Subcutaneous abdominal adipose tissue (tissue), 5 donors: ENCODE results near the gene ERC1.

Source experiments
- H3K27ac ChIP-seq: one replicate; pipeline ENCODE4 v1.7.0; 2013; ENCODE audit warnings: low read depth, mild to moderate bottlenecking, inconsistent platforms, low read length, moderate library complexity
- H3K27me3 ChIP-seq, 5 donors: one replicate each; pipeline ENCODE4 v1.7.0; 2013; ENCODE audit warnings: low read length in 5 of 5, inconsistent platforms in 1 of 5; ENCODE audit not compliant: control insufficient read depth in 5 of 5, insufficient read depth in 4 of 5
- H3K36me3 ChIP-seq, 5 donors: one replicate each; pipeline ENCODE4 v1.7.0; 2013; ENCODE audit warnings: low read length in 5 of 5; ENCODE audit not compliant: control insufficient read depth in 5 of 5, insufficient read depth in 5 of 5
- H3K4me1 ChIP-seq, 5 donors: one replicate each; pipeline ENCODE4 v1.7.0; 2013; ENCODE audit warnings: low read length in 5 of 5, mild to moderate bottlenecking in 3 of 5, moderate library complexity in 1 of 5; ENCODE audit not compliant: control insufficient read depth in 5 of 5, insufficient read depth in 5 of 5
- H3K4me3 ChIP-seq, 5 donors: one replicate each; pipeline ENCODE4 v1.7.0; 2013; ENCODE audit warnings: low read length in 5 of 5, low read depth in 1 of 5
- H3K9ac ChIP-seq, 5 donors: one replicate each; pipeline ENCODE4 v1.7.0; 2013; ENCODE audit warnings: low read length in 5 of 5, mild to moderate bottlenecking in 4 of 5, moderate library complexity in 3 of 5
- H3K9me3 ChIP-seq, 5 donors: one replicate each; pipeline ENCODE4 v1.7.0; 2013; ENCODE audit warnings: low read length in 5 of 5; ENCODE audit not compliant: control insufficient read depth in 5 of 5
- donor health status: healthy.
- donor health status: healthy.
- donor health status: healthy.
- donor health status: healthy.
- donor health status: healthy.

Gene ERC1

DNA sequence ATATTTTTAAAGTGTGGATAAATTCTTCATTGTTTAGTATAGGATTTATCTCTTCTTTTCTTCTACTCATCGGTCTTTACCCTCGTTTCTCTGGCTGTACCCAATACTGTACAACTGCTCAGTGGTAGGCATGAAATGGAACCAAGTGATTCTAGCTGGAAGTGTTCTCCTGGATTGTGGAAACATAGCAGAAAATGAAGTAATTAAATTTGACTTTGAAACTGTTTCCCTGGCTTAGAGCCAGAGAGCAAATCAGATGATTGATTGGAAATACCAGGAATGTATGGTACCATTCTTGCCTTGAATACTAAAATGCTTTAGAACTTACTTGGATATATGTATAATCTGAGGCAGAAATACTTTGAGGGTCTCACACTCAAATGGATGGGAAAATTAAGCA is 292.3 kb downstream of the ERC1 start:
- Histone ChIP-seq H3K9me3 (no peaks in the 10 kb centered on the region), H3K4me1 (peaks cover 0 to 20% (median 3%) of the 10 kb centered on the region in 5 donors), H3K4me3 (no peak overlapping the region), H3K36me3 (no peaks in the 10 kb centered on the region), H3K27me3 (no peaks in the 10 kb centered on the region), H3K9ac (peak overlapping the region in 1 of 5 donors; percentile 22), H3K27ac (peak overlapping the region; percentile 14)

DNA sequence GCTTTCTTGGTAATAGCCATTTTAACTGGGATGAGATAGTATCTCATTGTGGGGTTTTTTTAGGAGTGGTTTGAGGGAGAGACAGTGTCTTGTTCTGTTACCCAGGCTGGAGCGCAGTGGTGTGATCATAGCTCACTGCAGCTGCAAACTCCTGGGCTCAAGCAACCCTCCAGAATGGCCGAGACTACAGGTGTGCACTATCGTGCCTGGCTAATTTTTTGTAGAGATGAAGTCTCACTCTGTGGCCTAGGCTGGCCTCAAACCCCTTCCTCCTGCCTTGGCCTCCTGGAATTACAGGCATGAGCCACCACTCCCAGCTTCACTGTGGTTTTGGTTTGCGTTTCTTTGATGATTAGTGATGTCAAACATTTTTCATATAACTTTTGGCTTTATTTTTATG is 293.6 kb downstream of the ERC1 start:
- Histone ChIP-seq H3K4me1 (peaks cover 0 to 20% (median 5%) of the 10 kb centered on the region in 5 donors), H3K4me3 (no peak overlapping the region), H3K27me3 (no peaks in the 10 kb centered on the region), H3K9me3 (no peaks in the 10 kb centered on the region), H3K27ac (no peak overlapping the region), H3K36me3 (no peaks in the 10 kb centered on the region), H3K9ac (no peak overlapping the region)

- peaks cover 0 to 8% (median 0%) of the 10 kb centered on the region in 5 donors for H3K36me3 ChIP-seq
- no peak overlapping the region for H3K4me3 ChIP-seq
- peaks cover 0 to 26% (median 11%) of the 10 kb centered on the region in 5 donors for H3K4me1 ChIP-seq
- H3K27ac ChIP-seq = no peak overlapping the region
- H3K9ac ChIP-seq = no peak overlapping the region
- no peaks in the 10 kb centered on the region for H3K27me3 ChIP-seq
- H3K9me3 ChIP-seq = no peaks in the 10 kb centered on the region
Observed at GRCh38 chr12:1287446-1287975, 296.5 kb downstream of the ERC1 start.

- Histone ChIP-seq H3K27me3 (no peaks in the 10 kb centered on the region), H3K36me3 (peaks cover 0 to 8% (median 0%) of the 10 kb centered on the region in 5 donors), H3K27ac (no peak overlapping the region)
Observed at GRCh38 chr12:1288333-1288732, 297.3 kb downstream of the ERC1 start.

DNA sequence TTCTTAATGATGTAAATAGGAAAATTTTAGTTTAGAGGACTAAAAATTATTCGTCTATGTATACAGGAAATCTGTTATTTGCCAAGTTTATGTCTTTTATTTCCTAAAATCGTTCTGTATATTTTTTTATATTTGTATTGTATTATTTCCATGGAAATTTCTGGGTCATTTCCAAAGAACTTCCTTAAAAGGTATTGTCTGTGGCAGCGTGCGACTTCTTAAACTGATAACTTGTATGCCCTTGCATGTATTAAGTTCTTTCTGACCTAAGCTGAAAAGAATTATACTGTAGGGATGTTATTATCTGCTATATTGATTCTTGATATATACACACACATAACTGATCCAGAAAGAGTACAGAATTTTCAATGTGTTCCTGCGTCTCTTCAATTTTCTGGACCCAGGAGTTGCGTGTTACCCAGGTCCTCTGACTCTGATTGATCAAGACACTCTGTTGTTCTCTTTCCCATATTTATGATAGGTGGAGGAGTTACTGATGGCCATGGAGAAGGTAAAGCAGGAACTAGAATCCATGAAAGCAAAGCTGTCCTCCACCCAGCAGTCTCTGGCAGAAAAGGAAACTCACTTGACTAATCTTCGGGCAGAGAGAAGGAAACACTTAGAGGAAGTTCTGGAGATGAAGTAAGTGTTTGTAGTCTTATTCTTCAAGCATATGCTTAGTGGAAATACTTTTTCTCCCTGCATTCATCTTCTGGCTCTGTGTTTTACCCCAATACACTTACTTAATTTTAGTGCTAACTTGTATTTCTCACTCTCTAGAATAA is 298.5 kb downstream of the ERC1 start:
- Histone ChIP-seq H3K27me3 (no peaks in the 10 kb centered on the region), H3K9ac (no peak overlapping the region), H3K4me3 (no peak overlapping the region), H3K9me3 (no peaks in the 10 kb centered on the region), H3K4me1 (peaks cover 0 to 13% (median 4%) of the 10 kb centered on the region in 5 donors), H3K36me3 (peaks cover 0 to 8% (median 0%) of the 10 kb centered on the region in 5 donors), H3K27ac (no peak overlapping the region)

More at GRCh38 chr12:1288333-1288732, 297.3 kb downstream of the ERC1 start:
- Histone ChIP-seq H3K9ac (no peak overlapping the region), H3K4me3 (no peak overlapping the region), H3K9me3 (no peaks in the 10 kb centered on the region), H3K4me1 (peaks cover 0 to 17% (median 4%) of the 10 kb centered on the region in 5 donors)

DNA sequence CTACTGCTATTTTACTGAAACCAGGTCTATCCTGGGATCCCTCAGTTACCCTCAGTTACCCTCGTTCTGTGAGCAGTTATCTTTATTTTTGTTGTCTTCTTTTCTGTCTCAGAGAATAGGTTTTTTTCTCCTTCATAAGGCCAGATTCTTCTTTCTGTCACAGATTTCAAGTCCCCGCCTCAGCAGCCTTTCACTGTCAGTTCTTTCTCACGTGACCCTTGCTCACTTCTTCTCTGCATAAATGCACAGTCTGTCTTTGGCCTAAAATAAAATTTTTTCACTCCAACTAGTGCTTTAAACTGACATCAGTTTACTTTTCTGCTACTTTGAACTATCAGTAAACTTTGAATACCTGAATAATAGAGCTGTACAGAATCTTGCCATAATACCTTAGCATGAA is 299.7 kb downstream of the ERC1 start:
- H3K27me3 ChIP-seq = no peaks in the 10 kb centered on the region
- H3K36me3 ChIP-seq = peaks cover 0 to 13% (median 2%) of the 10 kb centered on the region in 5 donors
- H3K4me3 ChIP-seq = no peak overlapping the region
- H3K27ac ChIP-seq = peak overlapping the region; percentile 20
- peaks cover 0 to 13% (median 4%) of the 10 kb centered on the region in 5 donors for H3K4me1 ChIP-seq
- no peak overlapping the region for H3K9ac ChIP-seq
- no peaks in the 10 kb centered on the region for H3K9me3 ChIP-seq

- Histone ChIP-seq H3K27me3 (no peaks in the 10 kb centered on the region), H3K27ac (no peak overlapping the region), H3K9me3 (no peaks in the 10 kb centered on the region), H3K4me1 (peaks cover 0 to 13% (median 4%) of the 10 kb centered on the region in 5 donors), H3K36me3 (peaks cover 0 to 13% (median 2%) of the 10 kb centered on the region in 5 donors), H3K9ac (no peak overlapping the region), H3K4me3 (no peak overlapping the region)
Observed at GRCh38 chr12:1291601-1292332, 300.7 kb downstream of the ERC1 start.

GRCh38 chr12:1293901-1294300 is 302.9 kb downstream of the ERC1 start:
- H3K27ac ChIP-seq = no peak overlapping the region

GRCh38 chr12:1297206-1297605 is 306.2 kb downstream of the ERC1 start:
- Histone ChIP-seq H3K9me3 (no peaks in the 10 kb centered on the region), H3K9ac (no peak overlapping the region), H3K4me1 (no peaks in the 10 kb centered on the region), H3K36me3 (peaks cover 0 to 21% (median 2%) of the 10 kb centered on the region in 5 donors), H3K27me3 (no peaks in the 10 kb centered on the region), H3K27ac (no peak overlapping the region), H3K4me3 (no peak overlapping the region)

More at GRCh38 chr12:1293901-1294300, 302.9 kb downstream of the ERC1 start:
- Histone ChIP-seq H3K4me1 (peaks cover 0 to 13% (median 2%) of the 10 kb centered on the region in 5 donors), H3K9me3 (no peaks in the 10 kb centered on the region), H3K36me3 (peaks cover 0 to 14% (median 2%) of the 10 kb centered on the region in 5 donors), H3K27me3 (no peaks in the 10 kb centered on the region), H3K4me3 (no peak overlapping the region), H3K9ac (no peak overlapping the region)
